ENCODE measurements around the gene RPL27.

The RPL27 gene

DNA sequence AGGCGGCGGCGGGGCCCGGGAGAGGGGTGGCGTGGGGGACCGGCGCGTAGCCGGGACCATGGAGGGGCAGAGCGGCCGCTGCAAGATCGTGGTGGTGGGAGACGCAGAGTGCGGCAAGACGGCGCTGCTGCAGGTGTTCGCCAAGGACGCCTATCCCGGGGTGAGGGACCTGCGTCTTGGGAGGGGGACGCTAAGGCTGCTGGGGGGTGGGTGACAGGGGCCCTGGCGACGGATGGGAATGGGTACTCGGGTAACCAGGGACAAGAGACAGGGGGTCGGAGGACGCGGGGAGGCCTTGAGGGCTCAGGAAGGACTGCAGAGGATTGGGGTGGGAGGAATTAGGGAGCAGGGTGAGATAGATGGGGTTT lies 27.1 kb downstream of the RPL27 start:
- Histone ChIP-seq H3K4me1 (ENCODE audit: insufficient read depth, low read length) (peaks cover 33% of the 10 kb centered on the region), H3K27me3 (ENCODE audit: insufficient read depth, low read length, poor library complexity) (peaks cover 6% of the 10 kb centered on the region), H3K79me2 (ENCODE audit: insufficient read depth, low read length) (no peaks in the 10 kb centered on the region), H3K36me3 (ENCODE audit: insufficient read depth, low read length) (no peaks in the 10 kb centered on the region), H2AFZ (ENCODE audit: low read depth, low read length) (peak overlapping the region; percentile 47), H3K9ac (ENCODE audit: low read depth, low read length) (peak overlapping the region; percentile 63), H3K27ac (ENCODE audit: low read length) (no peak overlapping the region), H4K20me1 (ENCODE audit: insufficient read depth, low read length) (no peaks in the 10 kb centered on the region), H3K9me3 (ENCODE audit: insufficient read depth, low read length, severe bottlenecking) (no peaks in the 10 kb centered on the region), H3K4me2 (ENCODE audit: insufficient read depth, low read length) (peak overlapping the region; percentile 96), H3K4me3 (ENCODE audit: low read depth in 1 of 2, low read length in 2 of 2) (peak overlapping the region in 1 of 2 experiments; percentile 51; a peak in 3 of 4 replicates)
- TF ChIP-seq EZH2 (IDR thresholded peaks at IDR 0.05; ENCODE audit: borderline replicate concordance, low read depth, low read length, severe bottlenecking): no peak
- TF ChIP-seq, protein P1, sequence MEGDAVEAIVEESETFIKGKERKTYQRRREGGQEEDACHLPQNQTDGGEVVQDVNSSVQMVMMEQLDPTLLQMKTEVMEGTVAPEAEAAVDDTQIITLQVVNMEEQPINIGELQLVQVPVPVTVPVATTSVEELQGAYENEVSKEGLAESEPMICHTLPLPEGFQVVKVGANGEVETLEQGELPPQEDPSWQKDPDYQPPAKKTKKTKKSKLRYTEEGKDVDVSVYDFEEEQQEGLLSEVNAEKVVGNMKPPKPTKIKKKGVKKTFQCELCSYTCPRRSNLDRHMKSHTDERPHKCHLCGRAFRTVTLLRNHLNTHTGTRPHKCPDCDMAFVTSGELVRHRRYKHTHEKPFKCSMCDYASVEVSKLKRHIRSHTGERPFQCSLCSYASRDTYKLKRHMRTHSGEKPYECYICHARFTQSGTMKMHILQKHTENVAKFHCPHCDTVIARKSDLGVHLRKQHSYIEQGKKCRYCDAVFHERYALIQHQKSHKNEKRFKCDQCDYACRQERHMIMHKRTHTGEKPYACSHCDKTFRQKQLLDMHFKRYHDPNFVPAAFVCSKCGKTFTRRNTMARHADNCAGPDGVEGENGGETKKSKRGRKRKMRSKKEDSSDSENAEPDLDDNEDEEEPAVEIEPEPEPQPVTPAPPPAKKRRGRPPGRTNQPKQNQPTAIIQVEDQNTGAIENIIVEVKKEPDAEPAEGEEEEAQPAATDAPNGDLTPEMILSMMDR (IDR thresholded peaks at IDR 0.05; ENCODE audit: borderline replicate concordance, extremely low read depth, low read length, poor library complexity, severe bottlenecking): no peak
- ATAC-seq (ENCODE audit: insufficient read depth, low read depth) (peak; percentile 23), DNase-seq (no peak)

DNA sequence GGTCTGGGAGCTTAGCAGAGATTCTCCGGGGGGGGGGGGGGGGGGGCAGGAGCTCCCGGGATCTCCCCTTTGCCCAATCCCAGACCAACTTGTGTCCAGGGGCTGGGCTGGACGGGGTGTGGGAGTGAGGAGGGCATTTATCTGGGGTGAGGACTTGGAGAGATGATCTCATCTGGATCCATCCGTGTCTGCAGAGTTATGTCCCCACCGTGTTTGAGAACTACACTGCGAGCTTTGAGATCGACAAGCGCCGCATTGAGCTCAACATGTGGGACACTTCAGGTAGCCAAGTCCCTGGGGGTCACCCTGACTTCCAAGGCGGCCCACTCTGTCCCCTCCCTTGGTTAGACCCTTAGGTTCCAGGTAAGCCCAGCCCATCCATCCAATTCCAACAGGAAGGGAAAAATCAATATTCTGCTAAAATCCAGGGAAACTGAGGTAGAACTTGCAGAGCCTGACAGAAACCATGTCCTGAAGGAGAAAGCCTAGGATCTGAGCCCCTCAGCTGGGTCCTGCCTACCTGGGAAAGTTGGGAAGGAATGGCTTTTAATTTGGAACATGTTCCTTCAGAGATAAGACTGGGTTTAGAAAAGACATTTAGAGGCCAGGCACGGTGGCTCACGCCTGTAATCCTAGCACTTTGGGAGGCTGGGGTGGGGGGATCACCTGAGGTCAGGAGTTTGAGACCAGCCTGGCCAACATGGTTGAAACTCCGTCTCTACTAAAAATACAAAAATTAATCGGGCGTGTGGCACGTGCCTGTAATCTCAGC lies 27.7 kb downstream of the RPL27 start:
- no peaks in the 10 kb centered on the region for H3K9me3 ChIP-seq (ENCODE audit: insufficient read depth, low read length, severe bottlenecking)
- H3K27ac ChIP-seq (ENCODE audit: low read length): no peak overlapping the region
- H3K9ac ChIP-seq (ENCODE audit: low read depth, low read length): peak overlapping the region; percentile 63; the same call in 1 of the 2 replicates
- peaks cover 30% of the 10 kb centered on the region for H3K4me1 ChIP-seq (ENCODE audit: insufficient read depth, low read length)
- H3K79me2 ChIP-seq (ENCODE audit: insufficient read depth, low read length): no peaks in the 10 kb centered on the region
- no peaks in the 10 kb centered on the region for H3K36me3 ChIP-seq (ENCODE audit: insufficient read depth, low read length)
- H3K4me2 ChIP-seq (ENCODE audit: insufficient read depth, low read length): peak overlapping the region; percentile 96; the same call in 1 of the 2 replicates
- H4K20me1 ChIP-seq (ENCODE audit: insufficient read depth, low read length): no peaks in the 10 kb centered on the region
- H2AFZ ChIP-seq (ENCODE audit: low read depth, low read length): no peak overlapping the region; the same call in 1 of the 2 replicates
- no peak overlapping the region; a peak in 1 of 4 replicates for H3K4me3 ChIP-seq (ENCODE audit: low read depth in 1 of 2, low read length in 2 of 2)
- peaks cover 6% of the 10 kb centered on the region for H3K27me3 ChIP-seq (ENCODE audit: insufficient read depth, low read length, poor library complexity)
- no peak for TF ChIP-seq EZH2 (IDR thresholded peaks at IDR 0.05; ENCODE audit: borderline replicate concordance, low read depth, low read length, severe bottlenecking)
- TF ChIP-seq, protein P1 (IDR thresholded peaks at IDR 0.05; ENCODE audit: borderline replicate concordance, extremely low read depth, low read length, poor library complexity, severe bottlenecking): no peak
- ATAC-seq (ENCODE audit: insufficient read depth, low read depth): no peak
- no peak for DNase-seq

DNA sequence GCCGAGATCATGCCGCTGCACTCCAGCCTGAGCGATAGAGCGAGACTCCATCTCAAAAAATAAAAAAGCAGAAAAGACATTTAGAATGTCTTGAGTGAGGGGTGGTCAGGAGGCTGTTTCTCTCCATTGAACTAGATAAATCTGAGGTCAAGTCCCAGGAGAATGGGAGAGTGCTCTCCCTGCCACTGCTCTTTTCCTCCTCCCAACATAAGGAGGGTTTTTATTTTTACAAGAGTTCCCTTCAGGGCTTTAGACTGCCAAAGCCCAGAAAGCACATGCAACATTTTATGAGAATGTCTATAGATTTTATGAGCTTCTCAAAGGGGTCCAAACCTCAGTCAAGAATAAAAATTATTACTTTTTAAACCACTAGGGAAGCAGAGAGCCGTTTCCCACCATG lies 28.4 kb downstream of the RPL27 start:
- no peak for ATAC-seq (ENCODE audit: insufficient read depth, low read depth)
- H3K4me3 ChIP-seq (ENCODE audit: low read depth in 1 of 2, low read length in 2 of 2): no peak overlapping the region
- no peaks in the 10 kb centered on the region for H4K20me1 ChIP-seq (ENCODE audit: insufficient read depth, low read length)
- no peak for TF ChIP-seq EZH2 (IDR thresholded peaks at IDR 0.05; ENCODE audit: borderline replicate concordance, low read depth, low read length, severe bottlenecking)
- TF ChIP-seq, protein P1 (IDR thresholded peaks at IDR 0.05; ENCODE audit: borderline replicate concordance, extremely low read depth, low read length, poor library complexity, severe bottlenecking): no peak
- H2AFZ ChIP-seq (ENCODE audit: low read depth, low read length): no peak overlapping the region
- no peak overlapping the region for H3K27ac ChIP-seq (ENCODE audit: low read length)
- no peaks in the 10 kb centered on the region for H3K36me3 ChIP-seq (ENCODE audit: insufficient read depth, low read length)
- no peak overlapping the region for H3K4me2 ChIP-seq (ENCODE audit: insufficient read depth, low read length)
- peaks cover 24% of the 10 kb centered on the region for H3K4me1 ChIP-seq (ENCODE audit: insufficient read depth, low read length)
- DNase-seq: no peak
- H3K9ac ChIP-seq (ENCODE audit: low read depth, low read length): no peak overlapping the region
- H3K9me3 ChIP-seq (ENCODE audit: insufficient read depth, low read length, severe bottlenecking): no peaks in the 10 kb centered on the region
- peaks cover 6% of the 10 kb centered on the region for H3K27me3 ChIP-seq (ENCODE audit: insufficient read depth, low read length, poor library complexity)
- H3K79me2 ChIP-seq (ENCODE audit: insufficient read depth, low read length): no peaks in the 10 kb centered on the region
